AG09319 (cell line): ENCODE data around the gene TRAPPC10.
"Not testable (repeated sequence)": the region's sequence is repeated elsewhere in the genome, so short reads cannot be mapped to it uniquely, and the experiment has no call there.

ENCODE experiments used
- DNase-seq: peaks from one replicate; pipeline ENCODE4 v3.0.0-alpha.2; 2010; ENCODE audit warnings: low read depth; ENCODE audit errors: extremely low read depth
- TF ChIP-seq, protein P1 (sequence below): IDR thresholded peaks from 2 replicates; pipeline ENCODE4 v1.5.1; 2011; ENCODE audit warnings: low read depth, mild to moderate bottlenecking, inconsistent platforms, low read length, moderate library complexity

The TRAPPC10 gene

DNA sequence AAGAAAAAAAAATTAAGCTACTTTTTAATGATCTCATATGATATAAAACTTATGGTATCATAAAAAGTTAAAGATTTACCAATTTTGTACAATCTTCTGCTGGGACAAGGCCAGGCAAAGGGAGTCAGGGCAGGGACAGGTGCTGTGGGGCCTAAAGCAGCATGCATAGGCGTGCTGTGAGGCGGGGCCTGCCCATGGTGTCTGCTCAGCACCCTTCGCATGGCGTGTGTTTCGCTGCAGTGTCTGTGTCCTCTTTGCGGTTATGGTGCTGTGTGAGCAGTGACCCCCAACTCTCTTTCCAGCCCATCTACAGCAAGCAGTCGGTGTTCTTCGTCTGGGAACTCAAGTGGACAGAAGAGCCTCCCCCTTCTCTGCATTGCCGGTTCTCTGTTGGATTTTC is 81.7 kb downstream of the TRAPPC10 start:
- no peak for DNase-seq
- TF ChIP-seq, protein P1, sequence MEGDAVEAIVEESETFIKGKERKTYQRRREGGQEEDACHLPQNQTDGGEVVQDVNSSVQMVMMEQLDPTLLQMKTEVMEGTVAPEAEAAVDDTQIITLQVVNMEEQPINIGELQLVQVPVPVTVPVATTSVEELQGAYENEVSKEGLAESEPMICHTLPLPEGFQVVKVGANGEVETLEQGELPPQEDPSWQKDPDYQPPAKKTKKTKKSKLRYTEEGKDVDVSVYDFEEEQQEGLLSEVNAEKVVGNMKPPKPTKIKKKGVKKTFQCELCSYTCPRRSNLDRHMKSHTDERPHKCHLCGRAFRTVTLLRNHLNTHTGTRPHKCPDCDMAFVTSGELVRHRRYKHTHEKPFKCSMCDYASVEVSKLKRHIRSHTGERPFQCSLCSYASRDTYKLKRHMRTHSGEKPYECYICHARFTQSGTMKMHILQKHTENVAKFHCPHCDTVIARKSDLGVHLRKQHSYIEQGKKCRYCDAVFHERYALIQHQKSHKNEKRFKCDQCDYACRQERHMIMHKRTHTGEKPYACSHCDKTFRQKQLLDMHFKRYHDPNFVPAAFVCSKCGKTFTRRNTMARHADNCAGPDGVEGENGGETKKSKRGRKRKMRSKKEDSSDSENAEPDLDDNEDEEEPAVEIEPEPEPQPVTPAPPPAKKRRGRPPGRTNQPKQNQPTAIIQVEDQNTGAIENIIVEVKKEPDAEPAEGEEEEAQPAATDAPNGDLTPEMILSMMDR: no peak

DNA sequence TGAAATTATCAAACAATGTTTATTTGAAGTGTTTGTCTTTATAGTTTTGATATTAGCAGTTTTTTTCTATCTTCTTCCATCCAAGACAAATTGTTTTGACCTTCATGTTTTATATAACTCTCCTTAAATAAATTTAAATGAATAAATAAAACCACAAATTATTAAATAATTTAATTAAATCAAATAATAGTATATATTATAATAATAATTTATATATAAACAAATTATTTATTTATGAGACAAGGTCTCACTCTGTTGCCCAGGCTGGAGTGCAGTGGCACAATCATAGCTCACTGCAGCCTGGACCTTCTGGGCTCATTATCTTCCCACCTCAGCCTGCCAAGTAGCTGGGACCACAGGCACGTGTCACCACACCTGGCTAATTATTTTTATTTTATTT is 82.7 kb downstream of the TRAPPC10 start:
- DNase-seq: no peak
- TF ChIP-seq, protein P1: no peak

DNA sequence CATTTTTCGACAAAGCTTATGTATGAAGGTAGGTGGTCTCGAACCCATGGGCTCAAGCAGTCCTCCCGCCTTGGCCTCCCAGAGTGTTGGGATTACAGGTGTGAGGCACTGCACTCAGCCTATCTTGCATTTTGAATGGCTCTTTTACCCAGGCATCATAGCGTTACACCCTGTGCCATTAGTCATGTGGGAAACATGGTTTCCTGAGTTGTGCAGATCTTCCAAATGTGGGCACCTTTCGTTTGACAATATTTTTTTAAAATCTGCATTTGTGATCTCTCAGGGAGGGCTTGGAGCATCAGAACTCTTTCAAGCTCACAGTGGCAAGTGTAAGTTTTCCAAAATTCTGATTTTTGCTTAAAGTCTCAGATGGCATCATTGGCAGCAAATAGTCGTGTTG is 86.4 kb downstream of the TRAPPC10 start:
- not testable (repeated sequence) for DNase-seq

DNA sequence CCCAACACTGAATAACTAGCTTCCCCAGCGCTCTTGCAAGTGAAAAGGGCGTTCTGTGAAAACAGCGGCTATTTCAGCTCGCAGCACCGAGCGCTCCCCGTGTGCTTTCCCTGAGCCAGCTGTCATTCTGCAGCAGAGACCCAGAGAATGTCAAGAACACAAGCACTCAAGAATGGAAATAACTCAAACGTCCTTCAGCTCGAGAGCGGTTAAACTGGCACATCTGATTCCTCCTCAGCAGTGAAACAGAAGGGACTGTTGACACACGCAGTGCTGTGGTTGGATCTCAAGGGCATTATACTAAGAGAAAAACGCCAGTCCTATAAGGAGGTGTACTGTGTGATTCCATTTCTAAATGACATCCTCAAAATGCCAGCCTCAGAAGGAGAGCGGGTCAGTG is 86.9 kb downstream of the TRAPPC10 start:
- not testable (repeated sequence) for DNase-seq

DNA sequence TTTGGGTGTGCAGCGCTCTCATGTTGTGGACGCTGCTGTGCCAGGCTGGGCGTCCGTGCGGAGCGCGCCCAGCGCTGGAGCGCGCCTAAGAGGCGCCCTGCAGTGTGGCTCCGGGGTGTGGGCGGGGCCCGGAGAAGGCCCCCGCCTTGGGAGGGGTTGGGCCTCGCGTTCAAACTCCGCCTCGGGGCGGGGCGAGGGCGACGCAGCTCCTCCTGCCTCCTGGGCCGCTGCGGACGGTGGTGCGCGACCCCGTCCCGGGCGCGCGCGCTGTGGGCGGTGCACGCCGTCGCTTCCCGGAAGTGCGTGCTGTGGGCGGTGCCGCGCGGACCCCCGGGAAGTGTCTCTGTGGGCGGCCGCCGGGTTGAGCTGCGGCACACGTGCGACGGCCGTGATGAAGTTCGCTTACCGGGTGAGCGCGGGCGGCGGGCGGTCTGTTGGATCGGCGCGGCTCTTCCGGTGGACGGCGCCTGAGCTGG is 95.0 kb downstream of the TRAPPC10 start, which contains the start of gene PWP2:
PWP2 (plus strand) TSS at position 374 of the 476 bp plus-strand sequence; CDS start at position 392, 18 bp downstream.
- DNase-seq: not testable (repeated sequence)

DNA sequence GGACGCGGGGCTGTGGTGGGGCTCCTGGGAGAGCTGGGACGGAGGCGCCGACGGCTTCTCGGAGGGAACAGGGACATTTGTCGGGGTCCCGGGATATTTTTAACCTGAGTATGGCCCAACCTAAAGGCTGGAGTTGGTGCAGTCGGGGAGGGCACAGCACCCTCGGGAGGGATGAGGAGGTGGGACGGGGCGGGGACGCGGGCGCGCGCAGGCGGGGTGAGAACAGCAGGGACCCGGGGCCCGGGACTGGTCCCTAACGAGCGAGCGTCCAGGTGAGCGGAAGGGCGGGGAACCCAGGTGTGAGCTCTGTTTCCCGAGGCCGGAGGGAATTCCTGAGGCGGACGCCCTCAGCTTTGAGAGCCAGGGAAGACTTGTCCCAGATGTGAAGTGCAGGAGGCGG is 95.5 kb downstream of the TRAPPC10 start:
- not testable (repeated sequence) for DNase-seq

DNA sequence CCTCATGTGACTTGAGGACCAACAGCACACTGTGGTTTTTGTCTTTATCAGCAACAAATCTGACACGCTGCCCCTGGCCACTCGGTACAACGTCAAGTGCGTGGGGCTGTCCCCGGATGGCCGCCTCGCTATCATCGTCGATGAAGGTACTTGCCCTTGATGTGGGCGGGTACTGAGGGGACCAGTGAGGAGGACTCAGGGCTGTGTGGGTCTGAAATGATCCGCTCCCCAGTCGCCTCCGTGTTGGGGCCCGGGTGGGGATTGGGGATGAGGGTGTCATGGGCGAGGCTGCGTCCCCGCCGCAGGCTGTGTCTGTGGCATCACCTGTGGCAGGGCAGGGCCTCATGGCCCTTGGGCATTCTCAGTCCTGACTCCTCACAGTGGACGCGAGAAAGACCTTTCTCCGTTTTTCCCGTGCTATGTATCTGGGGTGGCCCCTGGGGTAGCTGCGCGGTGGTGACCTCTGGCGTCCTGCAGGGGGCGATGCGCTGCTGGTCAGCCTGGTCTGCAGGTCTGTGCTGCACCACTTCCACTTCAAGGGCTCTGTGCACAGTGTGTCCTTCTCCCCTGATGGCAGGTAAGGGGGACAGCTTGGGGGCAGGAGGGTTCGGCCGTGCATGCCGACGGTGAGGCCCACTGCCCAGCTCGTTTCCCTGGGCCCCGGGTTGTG is 101.7 kb downstream of the TRAPPC10 start:
- DNase-seq: not testable (repeated sequence)

DNA sequence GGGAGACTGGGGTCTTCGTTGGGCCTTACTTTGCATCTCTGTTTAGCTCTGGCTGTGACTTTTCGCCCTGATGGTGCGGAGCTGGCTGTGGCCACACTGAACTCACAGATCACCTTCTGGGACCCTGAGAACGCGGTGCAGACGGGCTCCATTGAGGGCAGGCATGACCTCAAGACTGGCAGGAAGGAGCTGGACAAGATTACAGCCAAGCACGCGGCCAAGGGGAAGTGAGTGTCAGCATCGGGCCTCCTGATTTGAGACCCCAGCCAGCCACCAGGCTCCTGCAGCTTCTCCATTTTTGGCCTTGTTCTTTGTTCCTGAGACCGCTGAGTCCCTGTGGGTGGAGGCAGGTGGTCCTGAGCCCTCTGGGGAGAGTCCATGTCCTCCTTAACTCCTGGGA is 110.0 kb downstream of the TRAPPC10 start:
- not testable (repeated sequence) for DNase-seq

DNA sequence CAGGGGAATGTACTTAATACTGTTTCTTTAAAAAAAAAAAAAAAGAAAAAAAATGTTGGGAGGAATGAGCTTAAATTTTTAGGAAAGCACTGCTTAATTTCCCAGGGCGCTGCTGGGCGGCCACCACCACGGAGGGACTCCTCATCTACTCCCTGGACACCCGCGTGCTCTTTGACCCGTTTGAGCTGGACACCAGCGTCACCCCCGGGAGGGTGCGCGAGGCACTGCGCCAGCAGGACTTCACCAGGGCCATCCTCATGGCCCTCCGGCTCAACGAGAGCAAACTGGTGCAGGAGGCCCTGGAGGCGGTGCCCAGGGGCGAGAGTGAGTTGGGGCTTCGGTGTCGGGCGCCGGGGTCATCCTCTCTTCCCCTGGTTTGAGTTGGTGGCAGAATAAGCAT is 115.7 kb downstream of the TRAPPC10 start:
- DNase-seq: not testable (repeated sequence)

DNA sequence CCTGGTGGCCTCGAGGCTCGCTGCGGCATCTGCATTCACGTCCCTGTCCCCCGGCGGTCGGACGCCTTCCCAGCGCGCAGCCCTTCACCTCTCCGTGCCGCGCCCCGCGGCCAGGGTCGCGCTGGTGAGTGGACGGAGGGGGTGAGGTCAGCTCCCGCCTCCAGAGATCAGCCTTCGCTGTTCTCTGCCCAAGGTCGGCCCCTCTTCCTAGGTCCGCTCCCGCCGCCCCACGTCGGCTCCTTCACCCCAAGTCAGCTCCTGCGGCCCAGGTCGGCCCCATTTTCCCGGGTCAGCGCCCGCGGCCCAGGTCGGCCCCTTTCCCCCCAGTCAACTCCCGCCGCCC is 121.6 kb downstream of the TRAPPC10 start:
- not testable (repeated sequence) for DNase-seq

DNA sequence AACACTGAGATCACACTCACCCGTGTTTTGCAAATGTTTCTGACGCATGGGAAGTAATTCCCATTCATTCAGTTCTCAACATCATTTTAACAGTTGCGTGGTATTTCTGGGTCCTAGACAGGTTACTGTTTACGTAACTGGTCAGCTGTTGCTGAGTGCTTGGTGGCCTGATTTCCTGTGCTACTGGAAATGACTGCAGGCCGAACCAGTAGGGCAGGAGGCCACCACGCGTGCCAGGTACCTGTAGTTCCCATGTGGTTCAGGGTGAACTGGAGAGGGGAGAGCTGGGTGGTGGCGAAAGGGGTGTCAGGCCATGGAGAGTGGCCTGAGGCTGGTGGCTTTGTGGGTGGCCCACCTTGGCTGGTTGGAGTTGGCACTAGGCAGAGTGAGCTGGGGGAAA is 122.6 kb downstream of the TRAPPC10 start:
- not testable (repeated sequence) for DNase-seq

DNA sequence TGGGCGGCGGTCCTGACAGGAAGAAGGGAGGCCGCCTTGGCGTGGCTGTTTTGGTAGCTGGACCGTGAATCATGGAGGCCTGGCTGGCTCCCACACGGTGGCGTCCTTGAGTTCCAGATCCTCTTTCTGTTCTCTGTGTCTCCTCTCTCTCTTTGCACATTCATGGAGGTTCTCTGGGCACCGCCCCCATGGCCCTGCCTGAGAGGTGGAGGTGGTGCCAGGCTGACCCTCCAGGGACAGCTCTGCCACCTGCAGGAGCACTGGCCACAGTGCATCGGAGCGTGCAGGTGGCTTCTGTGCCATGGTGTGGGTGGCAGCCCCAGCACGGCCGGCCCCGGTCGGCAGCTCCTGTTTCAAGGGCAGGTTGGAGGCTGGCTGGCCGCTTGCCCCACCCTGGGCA is 125.9 kb downstream of the TRAPPC10 start:
- DNase-seq: not testable (repeated sequence)

DNA sequence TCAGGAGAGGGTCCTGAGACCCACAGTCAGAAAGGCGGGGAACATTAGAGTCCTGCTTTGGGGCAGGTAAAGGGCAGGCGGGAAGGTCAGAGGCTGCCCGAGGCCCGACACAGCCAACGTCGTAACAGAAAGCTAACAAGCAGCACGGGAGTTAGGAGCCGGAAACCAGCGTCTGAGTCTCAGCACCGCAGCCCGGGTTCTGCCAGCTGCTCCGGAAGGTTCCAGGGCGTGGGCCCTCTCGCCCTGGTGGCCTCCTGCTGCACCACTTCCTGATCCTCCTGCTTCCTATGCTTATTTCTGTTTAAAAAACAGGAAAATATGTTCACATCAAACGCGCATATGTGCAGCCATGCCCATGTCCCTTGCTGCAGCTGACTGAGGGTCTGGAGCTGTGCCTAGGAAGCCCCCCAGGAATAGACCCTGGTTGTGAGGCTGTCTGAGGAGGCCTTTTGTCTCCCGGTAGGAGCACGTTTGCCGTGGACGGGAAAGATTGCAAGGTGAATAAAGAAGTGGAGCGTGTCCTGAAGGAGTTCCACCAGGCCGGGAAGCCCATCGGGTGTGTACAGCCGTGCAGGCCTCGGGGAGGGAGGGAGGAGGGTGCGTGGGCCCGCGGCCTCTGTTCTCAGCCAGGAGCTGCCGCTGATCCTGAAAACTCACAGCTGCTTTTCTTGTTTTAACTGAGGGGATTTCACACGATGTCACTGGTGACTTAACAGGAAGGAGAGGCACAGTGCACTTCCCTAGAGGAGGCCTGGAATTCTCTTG is 127.9 kb downstream of the TRAPPC10 start:
- DNase-seq: not testable (repeated sequence)

DNA sequence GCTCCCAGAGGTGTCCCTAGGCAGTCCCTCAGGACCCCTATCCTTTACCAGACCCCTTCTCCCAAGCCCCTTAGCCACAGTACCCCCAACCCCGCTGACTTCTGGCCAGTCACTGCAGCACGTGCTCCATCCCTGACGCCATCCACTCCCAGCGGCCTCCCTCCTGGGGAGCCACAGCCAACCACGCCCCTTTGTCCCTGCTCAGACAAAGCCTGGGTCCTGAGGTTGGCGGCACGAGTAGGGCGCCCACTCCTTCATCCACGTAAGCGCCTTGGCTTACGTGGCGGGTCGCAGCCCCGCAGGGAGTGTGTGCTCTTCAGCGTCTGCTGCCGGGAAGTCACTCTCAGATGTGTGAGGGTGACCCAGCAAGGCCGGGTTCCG is 128.4 kb downstream of the TRAPPC10 start:
- DNase-seq: not testable (repeated sequence)

DNA sequence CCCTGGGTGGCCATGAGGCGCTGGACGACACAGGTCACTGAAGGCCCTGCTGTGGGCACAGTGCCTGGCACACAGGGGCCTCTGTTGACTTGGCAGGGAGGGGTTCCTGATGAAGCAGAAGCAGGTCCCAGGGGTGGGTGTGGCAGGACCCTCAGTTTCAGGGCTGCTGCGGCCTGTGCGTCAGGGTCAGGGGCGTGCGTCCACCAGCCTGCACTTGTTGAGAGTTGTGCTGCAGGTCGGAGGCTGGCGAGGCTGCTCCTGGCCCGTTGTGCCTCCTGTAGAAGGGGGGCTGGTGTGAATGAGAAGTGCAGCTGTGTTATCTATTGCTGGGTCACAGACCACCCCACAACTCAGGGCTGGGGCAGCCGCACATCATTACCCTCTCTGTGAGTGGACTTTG is 130.4 kb downstream of the TRAPPC10 start:
- DNase-seq: not testable (repeated sequence)

DNA sequence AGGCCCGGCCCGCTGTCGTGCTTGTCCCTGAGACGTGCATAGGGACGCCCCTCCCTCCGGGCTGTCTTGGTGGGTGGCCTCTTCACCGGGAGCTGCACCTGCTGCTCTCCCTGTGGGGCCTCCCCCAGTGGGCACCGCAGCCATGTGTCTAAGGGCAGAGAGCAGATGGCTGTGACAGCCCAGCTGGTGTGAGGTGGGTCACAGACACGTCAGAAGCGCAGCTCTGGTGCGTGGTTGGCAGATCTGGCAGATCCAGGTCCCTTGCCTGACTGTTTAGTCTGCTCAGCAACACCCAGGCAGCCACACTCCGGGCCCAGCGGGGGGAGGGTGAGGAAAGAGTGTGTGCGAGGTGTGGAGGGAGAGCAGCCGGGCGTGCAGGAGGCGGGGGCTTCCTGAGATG is 131.3 kb downstream of the TRAPPC10 start:
- not testable (repeated sequence) for DNase-seq

DNA sequence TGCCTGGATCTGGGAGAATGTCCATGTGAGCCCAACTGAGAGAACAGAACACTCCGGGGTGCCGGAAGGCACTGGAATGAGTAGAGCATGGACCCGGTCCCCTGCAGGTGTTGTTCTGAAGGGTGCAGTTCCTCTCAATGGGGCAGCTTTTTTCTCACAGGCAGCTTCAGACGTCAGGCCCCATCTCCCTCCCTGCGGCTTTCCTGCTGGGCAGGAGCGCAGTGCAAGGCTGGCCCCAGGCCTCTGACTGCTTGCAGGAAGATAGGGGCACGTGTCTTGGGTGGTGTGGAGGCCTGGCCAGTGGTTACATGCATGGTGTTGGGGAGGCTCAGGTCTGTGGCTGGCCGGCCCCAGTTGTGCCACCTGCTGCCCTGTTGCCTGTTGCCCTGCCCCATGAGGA is 131.9 kb downstream of the TRAPPC10 start:
- DNase-seq: not testable (repeated sequence)

DNA sequence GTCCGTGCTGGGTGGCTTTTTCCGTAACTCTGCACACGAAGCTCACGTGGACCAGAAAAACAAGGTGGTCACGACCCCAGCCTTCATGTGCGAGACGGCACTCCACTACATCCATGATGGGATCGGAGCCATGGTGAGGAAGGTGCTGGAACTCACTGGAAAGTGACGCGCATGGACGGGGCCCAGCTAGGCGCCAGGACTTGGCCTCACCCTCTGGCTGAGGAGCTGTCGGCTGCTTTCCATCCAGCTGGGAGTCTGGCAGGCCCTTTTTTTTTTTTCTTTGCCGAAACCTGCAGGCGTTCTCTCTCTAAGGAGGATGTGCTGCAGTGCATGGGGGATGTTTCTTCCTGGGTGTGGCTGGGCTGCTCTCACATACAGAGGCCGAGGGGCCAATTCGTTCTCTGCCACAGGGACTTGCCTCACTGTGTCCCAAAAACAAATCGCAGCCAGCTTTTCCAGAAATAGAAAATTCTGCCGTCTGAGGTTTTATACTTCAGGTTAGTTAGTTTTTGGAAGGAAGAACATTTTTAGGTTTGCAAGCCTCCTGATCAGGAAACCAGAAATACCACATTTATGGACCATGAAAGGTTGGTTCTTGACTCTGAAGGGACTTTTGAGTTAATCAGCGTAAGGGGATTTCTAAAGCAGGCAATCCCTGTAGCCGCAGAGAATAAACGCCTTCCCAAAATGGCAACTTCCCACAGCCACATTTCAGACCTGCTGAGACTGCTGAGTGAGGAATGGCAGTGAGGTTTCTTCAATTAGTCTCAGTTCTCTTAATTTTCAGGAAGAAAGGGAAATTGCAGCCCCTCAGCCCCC is 132.9 kb downstream of the TRAPPC10 start:
- DNase-seq: not testable (repeated sequence)
